Activated CD4-positive, alpha-beta T cell treated with anti-CD3 and anti-CD28 coated beads, Interleukin-10, Interleukin-2, amounts not matched to agents 100 ng/mL and 50 ng/mL, durations not matched to agents 16 hours and 8 hours (primary cell): ENCODE results near the gene CD40.

Experiments
- DNase-seq: peaks from one replicate; pipeline ENCODE4 v3.0.0-alpha.2; 2020

CD40 gene

GRCh38 chr20:46151936-46152335 lies 33.8 kb downstream of the CD40 start:
- DNase-seq, result peak; percentile 16

GRCh38 chr20:46152824-46153586 lies 34.9 kb downstream of the CD40 start:
- DNase-seq, result no peak

GRCh38 chr20:46154305-46154704 lies 36.2 kb downstream of the CD40 start:
- no peak for DNase-seq

- DNase-seq, result no peak
Observed at GRCh38 chr20:46154796-46155195, 36.7 kb downstream of the CD40 start.

- no peak for DNase-seq
Observed at GRCh38 chr20:46156065-46156464, 38.0 kb downstream of the CD40 start.

GRCh38 chr20:46157076-46157592 lies 39.0 kb downstream of the CD40 start:
- DNase-seq, result no peak

- DNase-seq, result no peak
Observed at GRCh38 chr20:46157625-46158024, 39.5 kb downstream of the CD40 start.

GRCh38 chr20:46158476-46158987 lies 40.4 kb downstream of the CD40 start:
- DNase-seq, result no peak

- DNase-seq, result peak; percentile 15
Observed at GRCh38 chr20:46159101-46159897, 41.2 kb downstream of the CD40 start.

- no peak for DNase-seq
Observed at GRCh38 chr20:46160661-46161060, 42.5 kb downstream of the CD40 start.

- no peak for DNase-seq
Observed at GRCh38 chr20:46161921-46162320, 43.8 kb downstream of the CD40 start.

GRCh38 chr20:46164254-46164653 lies 46.1 kb downstream of the CD40 start:
- no peak for DNase-seq

GRCh38 chr20:46167080-46167479 lies 49.0 kb downstream of the CD40 start:
- DNase-seq, result no peak

- no peak for DNase-seq
Observed at GRCh38 chr20:46168438-46168837, 50.3 kb downstream of the CD40 start.

- no peak for DNase-seq
Observed at GRCh38 chr20:46169245-46170171, 51.4 kb downstream of the CD40 start.

- DNase-seq, result no peak
Observed at GRCh38 chr20:46171476-46171875, 53.4 kb downstream of the CD40 start.

- no peak for DNase-seq
Observed at GRCh38 chr20:46171909-46172308, 53.8 kb downstream of the CD40 start.

GRCh38 chr20:46172455-46172854 lies 54.3 kb downstream of the CD40 start:
- DNase-seq, result no peak

- DNase-seq, result no peak
Observed at GRCh38 chr20:46172961-46173536, 54.9 kb downstream of the CD40 start.

- no peak for DNase-seq
Observed at GRCh38 chr20:46173652-46174468, 55.7 kb downstream of the CD40 start.

GRCh38 chr20:46174469-46175126 lies 56.5 kb downstream of the CD40 start:
- peak; percentile 73 for DNase-seq
